Measurements from ENCODE around the gene MYH15. TPM values are rescaled to one million over a fixed set of nuclear protein-coding genes. Genes with fewer than 3 reads are reported as not detected.

Gene MYH15
- total and polyA plus RNA-seq, 8 donors, result 0.03 to 0.19 (median 0.06) TPM; not detected in 3

- ATAC-seq (no peak), FAIRE-seq (no peak), DNase-seq (no peak)
- Histone ChIP-seq H3K27ac (no peak overlapping the region), H3K4me1 (no peaks in the 10 kb centered on the region), H3K36me3 (no peaks in the 10 kb centered on the region), H3K27me3 (no peaks in the 10 kb centered on the region), H3K9me3 (no peaks in the 10 kb centered on the region), H3K4me3 (no peak overlapping the region)
- TF ChIP-seq CTCF (IDR thresholded peaks at IDR 0.05), result no peak
- WGBS, 2 donors, result 64 to 67% methylated on average over 3 of the region's 3 CpGs
- intact Hi-C loops (cut with DNase I), result no loop called here
Observed at GRCh38 chr3:108393128-108393900, 117.1 kb downstream of the MYH15 start.

- no peak overlapping the region for H3K27ac ChIP-seq
- no peak for FAIRE-seq
- DNase-seq, result peak in 1 of 6 donors; percentile 15
- H3K9me3 ChIP-seq, result no peaks in the 10 kb centered on the region
- no peaks in the 10 kb centered on the region for H3K27me3 ChIP-seq
- peak in 2 of 4 donors; percentile 72 to 76 for ATAC-seq
- no peak overlapping the region for H3K4me3 ChIP-seq
- H3K36me3 ChIP-seq, result no peaks in the 10 kb centered on the region
- intact Hi-C loops (cut with DNase I), result no loop called here
- H3K4me1 ChIP-seq, result no peaks in the 10 kb centered on the region
- 54 to 64% methylated on average over 3 of the region's 3 CpGs for WGBS, 2 donors
- no peak for TF ChIP-seq CTCF (IDR thresholded peaks at IDR 0.05)
Observed at GRCh38 chr3:108391917-108392593, 118.3 kb downstream of the MYH15 start.

GRCh38 chr3:108389372-108389771, 121.0 kb downstream of the MYH15 start:
- FAIRE-seq, result no peak
- H3K4me1 ChIP-seq, result no peaks in the 10 kb centered on the region

GRCh38 chr3:108388136-108389132, 122.0 kb downstream of the MYH15 start:
- intact Hi-C loops (cut with DNase I), result no loop called here
- Histone ChIP-seq H3K4me1 (peaks cover 4 to 6% (median 5%) of the 10 kb centered on the region in 3 donors), H3K36me3 (no peaks in the 10 kb centered on the region), H3K27ac (no peak overlapping the region), H3K4me3 (no peak overlapping the region), H3K9me3 (no peaks in the 10 kb centered on the region), H3K27me3 (no peaks in the 10 kb centered on the region)
- no peak for FAIRE-seq
- ATAC-seq, result peak in 1 of 4 donors; percentile 69
- no peak for DNase-seq
- WGBS, 2 donors, result 66 to 71% methylated on average over 12 of the region's 12 CpGs
- TF ChIP-seq CTCF (IDR thresholded peaks at IDR 0.05), result no peak

More at GRCh38 chr3:108389372-108389771, 121.0 kb downstream of the MYH15 start:
- TF ChIP-seq CTCF (IDR thresholded peaks at IDR 0.05), result no peak
- Histone ChIP-seq H3K36me3 (no peaks in the 10 kb centered on the region), H3K27ac (no peak overlapping the region), H3K27me3 (no peaks in the 10 kb centered on the region), H3K9me3 (no peaks in the 10 kb centered on the region), H3K4me3 (no peak overlapping the region)
- DNase-seq, result no peak
- intact Hi-C loops (cut with DNase I), result no loop called here
- no peak for ATAC-seq
- 61 to 62% methylated on average over 1 of the region's 1 CpG for WGBS, 2 donors
